Measurements from ENCODE around the gene SRCIN1.

GRCh38 chr17:38507436-38507835 lies 98.3 kb downstream of the SRCIN1 start:
- TF ChIP-seq POLR2AphosphoS5 (IDR thresholded peaks at IDR 0.05; ENCODE audit: low read depth, low read length) (no peak), SIN3A (IDR thresholded peaks at IDR 0.05; ENCODE audit: borderline replicate concordance, insufficient read depth, low read length) (no peak), TAF1 (IDR thresholded peaks at IDR 0.05; ENCODE audit: borderline replicate concordance, insufficient read depth, low read length) (no peak), REST (IDR thresholded peaks at IDR 0.05; ENCODE audit: insufficient read depth in 1 of 2, low read depth in 2 of 2, low read length in 2 of 2) (no peak), FOXP2 (optimal IDR thresholded peaks at IDR 0.05; ENCODE audit: borderline replicate concordance, extremely low read depth, extremely low read length, insufficient read depth) (no peak)
